ENCODE results near the gene LARGE1.

LARGE1 gene

DNA sequence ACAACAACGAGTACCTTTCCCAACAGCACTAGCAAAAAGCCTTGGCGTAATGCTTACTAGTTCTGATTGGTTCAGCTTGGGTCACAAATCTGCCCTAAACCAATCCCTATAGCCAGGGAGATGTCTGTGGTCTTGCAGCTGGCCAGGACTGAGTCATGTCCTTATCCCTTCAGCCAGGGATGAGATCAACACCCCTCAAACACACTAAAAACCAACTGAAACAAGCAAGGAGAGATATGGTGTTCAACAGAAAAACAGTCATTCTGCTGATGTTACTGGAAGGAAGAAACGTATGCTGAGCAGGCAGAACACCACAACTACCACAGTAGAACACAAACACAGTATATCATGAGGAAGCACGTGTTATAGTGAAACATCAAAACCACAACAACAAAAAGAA is 375.6 kb downstream of the LARGE1 start:
- DNase-seq: no peak

DNA sequence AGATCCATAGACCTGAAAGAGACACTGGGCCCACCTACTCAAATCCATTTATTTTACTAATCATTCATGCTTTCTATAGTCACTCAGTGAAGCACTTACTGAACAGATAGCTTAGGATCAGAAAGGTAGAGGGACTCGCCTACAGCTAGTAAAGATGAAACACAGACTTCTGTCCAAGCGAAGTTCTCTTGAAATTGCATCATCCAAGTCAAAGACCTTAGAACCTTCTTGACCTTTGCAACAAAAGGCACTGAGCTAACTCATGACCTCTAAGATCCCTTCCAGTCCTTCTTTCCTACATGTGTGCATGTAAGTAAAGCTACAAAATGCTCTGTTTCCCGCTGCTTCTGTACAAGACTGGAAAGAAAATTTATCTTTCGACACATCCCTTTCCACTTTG is 377.6 kb downstream of the LARGE1 start:
- DNase-seq: no peak

DNA sequence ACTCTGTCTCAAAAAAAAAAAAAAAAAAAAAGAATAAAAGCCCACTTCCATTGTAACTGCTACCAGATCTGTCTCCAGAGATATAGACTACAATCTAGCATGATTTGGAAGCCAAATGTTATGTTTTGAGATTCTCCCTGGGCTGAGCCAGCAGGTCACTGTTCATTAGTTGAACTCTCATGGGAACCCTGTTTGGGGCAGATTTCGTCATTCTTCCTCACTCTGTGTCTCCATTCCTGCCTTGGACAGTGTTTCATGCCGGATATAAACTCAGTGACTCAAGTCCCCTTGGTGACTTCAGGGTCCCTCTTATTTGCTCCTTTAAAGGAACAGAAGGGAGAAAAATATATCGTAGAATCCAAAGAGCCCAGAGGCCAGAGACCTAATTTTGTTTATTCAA is 378.1 kb downstream of the LARGE1 start:
- no peak for DNase-seq

DNA sequence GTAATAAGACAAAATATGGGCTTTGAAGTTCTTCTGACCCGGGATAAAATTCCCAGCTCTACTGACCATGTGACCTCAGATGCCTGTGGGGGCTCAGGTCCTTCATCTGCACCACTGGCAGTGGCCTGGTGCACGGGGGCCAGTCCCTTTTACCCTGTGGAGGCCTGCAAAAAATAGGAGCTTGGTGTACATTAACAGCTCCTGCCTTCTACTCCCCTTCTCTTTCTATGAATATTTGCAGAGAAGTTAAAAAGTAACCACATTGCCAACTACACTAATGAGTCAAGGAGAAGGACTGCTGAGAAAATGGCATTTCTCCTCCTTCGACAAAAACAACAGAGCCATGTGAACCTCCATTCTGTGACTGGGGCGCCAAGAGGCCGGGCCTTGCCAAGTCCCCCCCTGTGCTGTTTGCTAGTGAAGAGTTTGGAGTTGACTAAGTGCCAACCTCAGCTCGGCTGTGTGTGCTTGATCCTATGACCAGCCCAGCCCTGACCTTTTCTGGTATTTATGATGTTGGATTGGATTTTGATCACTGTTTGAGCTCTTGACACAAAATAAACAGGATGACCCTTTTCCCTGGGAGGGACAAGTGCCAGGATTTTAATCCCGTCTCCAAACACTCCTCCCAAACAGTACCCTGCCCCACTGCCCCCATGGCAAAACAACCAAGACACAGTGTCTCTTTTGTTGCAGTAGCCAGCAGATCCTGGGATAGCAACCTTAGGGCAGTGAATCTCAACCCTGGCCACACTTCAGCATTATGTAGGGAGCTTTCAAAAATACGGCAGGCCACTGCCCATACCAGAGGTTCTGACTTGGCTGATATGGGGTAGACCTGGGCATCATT is 380.1 kb downstream of the LARGE1 start:
- DNase-seq: no peak

DNA sequence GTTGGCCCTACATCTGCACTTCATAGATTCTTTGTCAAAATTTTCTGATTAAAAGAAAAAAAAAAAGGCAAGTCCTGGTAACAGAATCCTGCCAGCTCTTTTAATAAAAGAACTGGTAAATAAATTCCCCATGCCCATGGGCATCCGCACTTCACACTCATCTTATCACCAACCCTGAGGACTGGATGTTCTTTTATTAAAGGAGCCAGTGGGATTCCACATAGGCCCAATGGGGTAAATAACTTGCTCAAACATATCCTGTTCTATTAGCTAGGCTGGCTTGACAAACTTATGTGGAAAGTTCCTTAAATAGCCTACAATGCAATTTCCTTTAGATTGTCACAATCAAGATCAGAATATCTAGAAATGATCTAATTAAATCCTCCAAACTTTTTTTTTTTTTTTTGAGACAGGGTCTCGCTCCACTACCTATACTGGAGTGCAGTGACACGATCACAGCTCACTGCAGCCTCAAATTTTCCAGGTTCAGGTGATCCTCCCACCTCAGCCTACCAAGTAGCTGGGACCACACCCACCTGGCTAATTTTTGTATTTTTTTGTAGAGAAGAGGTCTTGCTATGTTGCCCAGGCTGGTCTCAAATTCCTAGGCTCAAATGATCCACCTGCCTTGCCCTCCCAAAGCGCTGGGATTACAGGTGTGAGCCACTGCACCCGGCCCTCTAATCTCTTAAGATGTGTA is 380.9 kb downstream of the LARGE1 start:
- no peak for DNase-seq

DNA sequence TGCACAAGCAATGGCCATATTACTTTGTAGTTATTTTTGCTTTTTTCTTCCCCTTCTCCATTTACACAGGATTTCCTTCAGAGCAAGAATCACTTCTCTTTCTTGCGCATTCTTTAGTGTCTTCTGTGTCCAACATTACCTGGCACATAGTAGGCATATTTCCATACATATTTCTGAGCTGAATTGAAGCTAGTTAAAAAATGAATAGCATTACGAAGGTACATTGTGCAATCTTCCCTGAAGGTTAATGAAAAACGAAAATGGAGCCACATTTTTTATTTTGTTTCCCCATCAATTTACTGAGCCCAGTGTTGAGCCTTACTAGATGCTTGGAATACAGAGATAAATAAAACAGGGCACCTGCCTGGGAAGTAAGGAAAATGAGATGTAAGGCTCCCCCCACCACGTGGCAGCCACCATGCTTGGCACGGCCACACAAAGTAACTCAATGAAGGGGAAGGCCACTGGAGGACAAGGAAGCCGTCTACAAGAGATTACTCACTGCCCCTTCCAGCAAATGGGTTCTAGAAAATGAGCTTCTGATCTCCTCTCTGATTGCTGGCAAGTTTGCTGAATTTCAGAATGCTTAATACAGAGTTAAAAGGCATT is 381.9 kb downstream of the LARGE1 start:
- DNase-seq: no peak

DNA sequence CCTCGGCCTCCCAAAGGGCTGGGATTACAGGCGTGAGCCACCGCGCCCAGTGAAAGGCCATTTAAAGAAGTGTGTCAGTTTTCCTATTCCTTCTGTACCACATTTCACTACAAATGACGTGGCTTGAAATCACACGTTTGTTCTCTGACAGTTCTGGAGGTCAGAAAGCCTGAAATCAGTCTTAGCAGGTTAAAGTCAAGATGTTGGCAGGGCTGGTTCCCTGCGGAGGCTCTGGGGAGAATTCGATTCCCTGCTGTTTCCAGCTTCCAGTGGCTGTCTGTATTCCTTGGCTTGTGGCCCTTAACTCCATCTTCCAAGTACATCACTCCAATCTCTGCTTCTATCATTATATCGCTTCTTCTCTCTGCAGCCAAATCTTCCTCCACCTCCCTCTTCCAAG is 383.2 kb downstream of the LARGE1 start:
- DNase-seq: no peak

DNA sequence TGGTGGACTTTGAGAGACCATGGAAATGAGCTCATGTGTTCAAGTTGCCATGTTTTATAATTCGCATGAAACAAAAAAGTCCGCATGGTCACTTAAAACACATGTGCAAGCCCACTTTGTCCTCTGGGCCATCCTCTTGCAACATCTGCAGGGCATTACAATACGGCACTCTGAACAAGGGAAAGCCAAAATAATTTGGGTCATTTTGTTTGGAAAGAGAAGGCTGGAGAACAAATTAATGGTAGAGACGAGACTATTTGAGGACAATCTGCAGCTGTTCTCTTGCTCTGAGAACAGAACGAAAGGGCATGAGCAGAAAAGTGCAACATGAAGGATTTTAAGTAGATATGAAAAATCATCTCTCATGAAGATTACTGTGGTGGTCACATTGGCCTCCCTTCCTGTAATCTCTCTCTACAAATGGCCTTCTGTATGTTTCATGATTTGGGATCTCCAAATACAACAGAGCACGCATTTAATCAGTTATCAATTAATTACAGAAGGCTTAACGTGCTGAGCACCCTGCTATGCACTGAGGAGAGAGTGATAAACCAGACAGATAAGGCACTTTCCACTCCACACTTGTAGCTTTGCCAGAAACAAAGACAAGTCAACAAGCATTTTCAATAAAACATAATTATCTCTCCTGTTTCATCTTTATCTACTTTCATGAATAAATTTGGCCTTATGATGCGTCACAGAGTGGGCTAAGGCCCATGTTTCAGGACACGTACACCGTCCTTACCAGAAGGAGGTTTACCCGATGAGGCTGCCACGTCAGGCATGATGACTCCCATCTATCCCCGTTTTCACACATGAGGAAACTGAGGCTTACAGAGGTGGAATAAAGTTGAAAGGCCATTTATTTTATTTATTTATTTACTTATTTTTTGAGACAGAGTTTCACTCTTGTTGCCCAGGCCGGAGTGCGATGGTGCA is 384.1 kb downstream of the LARGE1 start:
- DNase-seq: no peak

DNA sequence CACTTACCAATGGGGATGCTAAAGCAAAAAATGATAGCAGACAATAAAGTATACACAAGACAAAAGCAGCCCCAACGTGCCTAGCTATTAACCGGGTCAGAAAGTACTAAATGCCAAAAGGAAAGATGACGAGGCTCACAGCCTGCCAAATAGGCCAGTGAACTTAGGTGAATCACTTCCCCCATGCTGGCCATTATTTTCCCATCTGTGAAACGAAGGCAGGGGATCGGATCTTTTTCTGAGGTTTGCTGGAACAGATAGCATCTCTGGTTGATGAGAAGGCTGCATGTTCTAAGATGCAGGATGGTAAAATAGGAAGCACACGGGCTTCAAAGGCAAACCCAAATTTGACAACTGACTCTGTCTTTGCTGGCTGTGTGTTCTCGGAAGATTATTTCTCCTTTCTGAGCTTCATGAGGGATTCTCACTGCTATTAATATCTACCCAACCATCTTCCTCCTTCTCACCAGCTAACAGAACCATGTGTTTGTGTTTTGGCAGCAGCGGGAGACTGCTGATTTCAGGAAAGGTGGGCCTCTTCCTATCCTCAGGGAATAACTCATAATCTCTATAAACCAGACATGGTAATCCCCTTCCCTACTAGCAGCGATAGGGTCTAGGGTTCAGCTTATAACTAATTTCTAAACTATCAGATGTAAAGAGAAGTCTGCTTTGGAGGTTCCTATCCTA is 390.7 kb downstream of the LARGE1 start:
- no peak for DNase-seq

DNA sequence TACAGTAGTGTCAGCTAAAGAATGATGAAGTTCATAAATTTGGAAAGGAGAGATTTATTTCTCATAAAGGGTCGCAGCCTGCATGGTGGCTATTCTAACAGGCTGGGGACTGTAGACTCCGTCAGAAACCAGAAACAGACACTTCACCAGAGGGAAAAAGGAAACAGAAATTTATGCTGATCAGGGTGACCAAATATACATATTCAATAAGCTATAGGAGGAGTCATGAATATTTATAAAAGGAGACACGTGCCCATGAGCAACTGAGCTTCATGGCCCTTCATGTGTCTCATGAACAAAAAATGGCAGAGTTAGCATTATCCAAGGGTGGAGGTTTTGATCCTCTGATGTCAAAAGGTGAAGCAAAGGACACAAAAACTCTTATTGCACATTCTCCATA is 392.1 kb downstream of the LARGE1 start:
- no peak for DNase-seq

DNA sequence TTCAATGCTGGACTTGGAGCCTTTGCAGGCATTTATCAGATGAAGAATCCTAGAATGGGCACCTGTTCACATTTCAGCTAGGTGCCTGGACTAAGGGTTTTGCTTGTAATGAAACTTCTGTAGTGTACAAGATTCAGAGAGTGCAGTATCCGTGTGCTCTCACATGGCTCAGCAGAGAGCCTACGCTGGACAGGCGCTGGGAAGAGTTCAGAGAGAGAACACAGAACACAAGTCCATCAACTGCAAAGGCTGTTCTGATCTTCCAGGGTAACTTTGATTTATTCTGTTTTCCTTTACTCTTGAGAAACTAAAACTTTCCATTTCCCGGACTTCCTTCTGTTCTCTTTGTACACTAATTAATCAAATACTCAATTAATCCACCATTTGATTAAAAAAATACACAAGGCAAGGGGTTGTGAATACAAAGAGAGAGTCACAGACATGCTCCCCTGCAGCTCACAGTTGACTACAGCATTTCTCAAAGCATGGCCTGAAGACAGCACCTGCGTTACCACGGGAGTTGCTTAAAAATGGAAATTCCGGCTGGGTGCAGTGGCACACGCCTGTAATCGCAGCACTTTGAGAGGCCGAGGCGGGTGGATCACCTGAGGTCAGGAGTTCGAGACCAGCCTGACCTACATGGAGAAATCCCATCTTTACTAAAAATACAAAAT is 393.7 kb downstream of the LARGE1 start:
- no peak for DNase-seq

DNA sequence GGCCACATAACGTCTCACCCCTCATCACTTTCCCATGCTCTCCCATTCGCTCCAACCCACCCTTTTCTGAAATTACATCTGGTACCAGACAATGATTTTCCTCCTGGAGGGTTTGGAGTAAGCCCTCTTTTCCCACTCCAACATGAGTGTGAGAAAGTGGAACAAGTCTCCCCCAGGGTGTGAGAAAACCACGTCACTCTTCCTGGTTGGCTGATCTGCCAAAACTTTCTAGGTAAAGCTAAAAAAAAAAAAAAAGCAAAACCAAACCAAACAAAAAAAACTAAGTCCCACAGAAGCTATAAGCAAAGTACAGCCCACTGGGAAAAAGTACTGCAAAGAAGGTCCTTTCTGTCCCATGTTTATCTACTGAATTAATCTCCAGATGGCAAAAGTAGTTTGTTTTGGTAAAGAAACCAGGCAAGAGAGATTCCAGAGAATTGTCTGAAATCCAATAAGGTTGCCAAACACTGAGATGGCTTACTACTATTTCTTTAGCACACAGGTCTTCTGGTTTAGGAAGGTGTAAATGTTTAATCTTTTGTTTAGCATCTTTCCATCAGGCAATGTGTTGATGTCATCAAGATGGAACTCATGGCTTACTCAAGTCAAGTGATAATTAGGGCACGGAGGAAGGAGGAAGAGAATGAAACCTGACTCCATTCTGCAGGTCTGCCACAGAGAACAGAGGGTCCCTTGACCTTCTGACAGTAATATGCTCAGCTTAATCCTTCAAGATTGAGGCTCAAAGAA is 395.6 kb downstream of the LARGE1 start:
- no peak for DNase-seq

DNA sequence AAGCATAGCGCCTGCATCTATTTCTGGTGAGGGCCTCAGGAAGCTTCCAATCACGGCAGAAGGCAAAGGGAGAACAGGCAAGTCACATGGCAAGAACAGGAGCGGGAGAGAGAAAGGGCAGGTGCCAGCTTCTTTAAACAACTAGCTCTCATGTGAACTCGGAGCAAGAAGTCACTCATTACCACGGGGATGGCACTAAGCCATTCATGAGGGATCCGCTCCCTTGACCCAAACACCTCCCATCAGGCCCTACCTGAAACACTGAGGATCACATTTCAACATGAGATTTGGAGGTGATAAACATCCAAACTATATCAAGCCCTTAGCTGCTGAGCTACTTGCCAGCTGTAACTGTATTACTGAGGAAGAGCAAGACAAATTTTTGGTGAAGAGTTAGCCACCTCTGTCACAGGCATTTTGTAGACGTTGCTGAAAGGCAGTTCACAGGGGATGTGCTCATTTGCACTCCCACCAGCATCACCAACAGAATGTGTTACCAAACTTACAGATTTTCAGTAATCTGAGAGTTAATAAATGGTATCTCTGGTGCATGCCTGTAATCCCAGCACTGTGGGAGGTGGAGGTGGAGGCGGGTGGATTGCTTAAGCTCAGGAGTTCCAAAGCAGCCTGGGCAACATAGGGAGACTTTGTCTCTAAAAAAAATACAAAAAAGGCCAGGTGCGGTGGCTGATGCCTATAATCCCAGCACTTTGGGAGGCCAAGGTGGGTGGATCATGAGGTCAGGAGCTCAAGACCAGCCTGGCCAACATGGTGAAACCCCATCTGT is 398.2 kb downstream of the LARGE1 start:
- no peak for DNase-seq

DNA sequence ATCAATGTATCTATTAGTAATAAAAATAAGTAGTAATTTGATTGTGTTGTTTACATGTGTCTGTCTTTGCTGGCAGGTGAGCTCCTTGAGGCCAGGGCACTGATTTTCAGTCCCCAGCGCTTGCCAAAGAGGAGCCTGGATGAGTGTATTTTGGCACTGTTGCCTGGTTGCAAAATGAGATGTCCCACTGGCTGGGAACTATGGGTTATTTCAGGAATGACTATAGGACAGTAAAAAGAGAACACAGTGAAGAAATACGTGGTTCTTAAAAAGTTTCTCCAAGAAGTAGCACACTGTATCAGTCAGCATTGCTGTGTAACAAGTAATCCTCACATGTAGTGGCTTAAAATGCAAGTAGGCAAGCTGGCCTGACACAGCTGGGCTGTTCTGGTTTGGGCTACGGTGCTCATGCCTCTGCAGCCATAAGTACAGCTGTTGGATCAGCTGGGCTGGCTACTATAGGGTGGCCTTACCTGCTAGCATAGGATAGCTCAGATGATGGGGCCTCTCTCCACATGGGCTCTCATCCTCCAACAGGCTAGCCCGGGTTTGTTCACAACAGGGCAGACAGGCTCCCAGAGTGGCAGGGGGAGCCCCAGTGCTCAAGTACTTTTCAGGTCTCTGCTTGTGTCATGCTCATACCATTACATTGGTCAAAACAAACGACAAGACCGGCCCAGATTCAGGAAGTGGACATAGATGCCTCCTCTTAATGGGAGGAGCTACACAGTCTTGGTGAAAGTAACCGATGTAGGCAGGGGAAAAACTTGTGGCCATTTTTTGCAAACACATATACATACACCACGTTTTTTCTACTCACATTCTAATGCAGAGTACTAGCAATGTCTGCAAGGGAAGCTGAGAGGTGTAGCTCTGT is 399.1 kb downstream of the LARGE1 start:
- DNase-seq: no peak

DNA sequence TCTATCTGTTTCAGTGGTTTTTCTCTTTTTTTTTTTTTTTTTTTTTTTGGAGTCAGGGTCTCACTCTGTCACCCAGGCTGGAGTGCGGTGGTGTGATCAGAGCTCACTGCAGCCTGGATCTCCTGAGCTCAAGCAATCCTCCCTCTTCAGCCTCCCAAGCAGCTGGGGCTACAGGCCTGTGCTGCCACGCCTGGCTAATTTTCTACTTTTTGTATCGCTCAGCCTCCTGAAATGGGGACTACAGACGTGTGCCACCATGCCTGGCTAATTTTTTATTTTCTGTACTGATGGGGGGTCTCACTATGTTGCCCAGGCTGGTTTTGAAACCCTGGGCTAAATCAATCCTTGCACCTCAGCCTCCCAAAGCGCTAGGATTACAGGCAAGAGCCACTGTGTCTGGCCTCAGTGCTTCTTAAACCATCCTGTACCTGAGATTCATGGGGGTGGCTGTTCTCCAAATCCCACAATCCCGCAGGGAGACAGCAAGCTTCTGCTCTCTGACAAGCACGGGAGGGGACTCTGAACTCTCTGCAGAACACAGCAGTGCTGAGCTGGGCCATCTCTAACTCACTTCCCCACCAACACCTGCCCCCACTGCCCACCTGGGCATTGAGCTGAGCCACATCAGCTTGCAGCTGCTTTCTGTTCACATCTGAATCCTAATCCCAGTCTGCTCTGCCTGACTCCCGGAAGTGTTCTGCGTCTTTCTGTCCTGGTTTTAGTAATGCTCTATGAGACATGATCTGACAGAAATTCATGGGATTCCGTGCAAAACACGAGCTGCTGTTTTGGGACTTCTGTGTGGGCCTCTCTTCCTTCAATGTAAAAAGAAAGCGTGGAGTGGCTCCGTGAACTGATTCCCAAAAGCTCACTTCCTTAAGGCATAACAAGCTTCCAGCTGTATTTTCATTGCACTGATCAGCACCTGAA is 400.0 kb downstream of the LARGE1 start:
- no peak for DNase-seq

DNA sequence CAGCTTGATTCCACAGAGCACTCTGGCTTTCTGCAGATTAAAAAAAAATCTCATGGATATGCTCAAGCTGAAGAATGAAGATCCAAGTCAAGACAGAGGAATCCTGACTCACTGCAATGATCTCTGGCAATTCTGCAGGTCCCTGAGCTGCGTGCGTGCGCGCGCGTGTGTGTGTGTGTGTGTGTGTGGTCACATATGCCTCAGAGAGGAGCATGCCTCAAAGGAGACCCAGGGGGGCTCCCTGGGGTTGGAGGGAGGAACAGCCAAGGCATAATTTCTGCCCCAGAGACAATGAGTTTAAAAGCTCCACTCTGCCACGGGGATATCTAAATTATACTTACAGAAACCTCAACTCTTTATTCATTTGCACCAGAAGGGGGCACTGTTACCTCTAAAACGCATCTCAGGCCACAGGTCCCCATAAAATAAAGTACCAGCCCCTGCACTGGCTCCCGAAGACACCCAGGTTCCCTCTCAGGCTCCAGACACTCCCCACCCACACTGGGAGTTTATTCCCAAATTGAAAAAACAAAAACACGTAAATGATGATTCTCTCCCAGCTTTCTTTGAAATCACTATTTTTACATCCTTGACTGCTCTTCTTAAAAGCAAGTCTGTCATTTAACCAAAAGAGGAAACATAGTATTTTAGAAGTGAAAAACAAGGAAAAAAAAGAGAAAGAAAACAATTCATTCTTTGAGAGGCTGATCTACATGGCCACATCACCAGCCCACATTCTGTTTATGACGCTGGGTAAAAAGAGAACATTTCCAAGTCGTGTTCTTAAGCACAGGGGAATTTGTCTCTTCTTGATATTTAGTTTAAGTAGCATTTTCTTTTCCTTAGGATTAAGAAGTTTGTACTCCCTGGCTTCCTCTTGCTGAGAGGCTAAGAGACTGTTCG is 401.0 kb downstream of the LARGE1 start:
- no peak for DNase-seq

DNA sequence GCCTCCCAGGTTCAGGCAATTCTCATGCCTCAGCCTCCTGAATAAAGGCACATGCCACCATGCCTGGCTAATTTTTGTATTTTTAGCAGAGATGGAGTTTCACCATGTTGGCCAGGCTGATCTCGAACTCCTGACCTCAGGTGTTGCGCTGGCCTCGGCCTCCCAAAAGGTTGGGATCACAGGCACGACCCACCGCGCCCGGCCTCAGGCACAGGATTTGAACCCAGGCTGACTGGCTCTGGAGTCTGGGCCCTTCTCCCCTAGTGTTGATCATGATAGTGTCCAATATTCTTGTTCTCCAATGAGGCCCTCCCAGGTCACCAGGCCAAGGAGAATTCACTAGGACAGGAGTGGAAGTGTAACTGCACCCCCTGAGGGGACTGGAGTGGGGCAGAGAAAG is 401.9 kb downstream of the LARGE1 start:
- DNase-seq: no peak

Data from activated CD4-positive, alpha-beta T cell treated with anti-CD3 and anti-CD28 coated beads, Interleukin-2, amount 50 U/mL, for 48 hours (primary cell).